Stimulated activated CD4-positive, alpha-beta T cell treated with anti-CD3 and anti-CD28 coated beads, Interleukin-4, amount 100 ng/mL, for 48 hours (primary cell): ENCODE data around the gene VPS39.

Experiments
- DNase-seq, 2 donors: peaks; one replicate each; pipeline ENCODE4 v3.0.0-alpha.2; 2020; ENCODE audit warnings: low read depth in 2 of 2

The VPS39 gene

DNA sequence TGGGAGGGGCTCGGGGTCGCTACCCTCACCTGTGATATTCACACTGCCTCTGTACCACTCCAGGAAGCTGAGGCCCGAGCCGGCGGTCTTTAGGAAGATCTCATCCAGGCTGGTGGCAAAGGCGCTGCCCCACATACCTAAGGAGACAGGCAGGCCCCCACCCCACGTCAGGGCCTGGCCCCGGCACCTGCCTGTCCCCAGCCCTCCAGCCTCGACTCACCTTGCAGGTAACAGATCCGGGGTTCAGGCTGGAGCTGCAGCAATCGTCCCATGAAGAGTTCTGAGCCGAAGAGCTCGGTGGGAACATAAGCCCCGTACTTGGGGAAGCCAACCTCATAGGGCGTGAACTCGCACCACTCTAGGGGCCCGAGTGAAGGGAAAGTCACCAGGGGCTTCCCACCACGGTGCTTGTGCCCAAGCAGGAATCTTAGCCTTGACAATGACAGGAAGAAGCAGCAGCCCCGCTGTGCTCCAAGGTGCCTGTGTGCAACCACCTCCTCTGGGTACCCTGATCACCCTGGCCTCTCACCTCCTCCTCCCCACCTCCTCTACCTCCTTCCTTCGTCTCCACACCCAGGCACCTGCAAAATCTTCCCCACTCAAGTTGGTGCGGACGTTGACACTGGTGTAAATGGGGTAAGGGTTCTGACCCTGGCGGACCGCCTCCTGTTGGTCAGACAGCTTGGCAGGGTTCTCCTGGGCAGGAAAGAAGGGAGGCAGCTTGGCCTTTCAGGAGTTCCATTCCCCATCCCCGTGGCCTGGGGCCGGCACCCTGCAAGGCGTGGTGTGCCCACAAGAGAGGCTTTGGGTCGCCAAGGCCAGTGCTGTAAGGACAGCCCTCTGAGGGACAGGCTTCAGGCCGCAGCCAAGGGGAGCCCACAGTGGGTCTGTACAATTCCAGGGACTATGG lies 62.3 kb downstream of the VPS39 start:
- no peak for DNase-seq

DNA sequence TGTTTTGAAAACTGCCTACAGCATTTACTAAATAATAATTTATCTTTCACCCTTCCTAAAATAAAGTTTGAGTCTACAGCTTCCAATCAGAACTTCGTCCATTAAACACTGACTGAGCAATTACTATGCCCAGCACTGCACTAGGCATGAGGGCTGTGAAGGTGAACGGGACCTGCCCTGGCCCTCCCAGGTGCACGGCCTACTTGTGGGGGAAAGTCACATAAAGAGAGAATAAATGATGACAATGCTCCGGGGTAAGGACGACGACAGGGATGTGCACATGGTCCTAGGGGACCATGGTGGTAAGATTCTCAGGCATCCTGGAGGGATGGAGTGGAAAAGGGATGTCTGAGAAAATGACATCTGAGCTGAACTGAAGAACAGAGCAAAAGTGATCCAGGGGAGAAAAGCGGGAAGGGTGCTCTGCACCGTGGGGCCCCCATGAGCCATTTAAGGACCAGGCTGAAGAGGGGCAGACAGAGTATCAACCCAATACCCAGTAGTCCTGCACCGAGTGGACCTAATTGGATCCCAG lies 63.2 kb downstream of the VPS39 start:
- DNase-seq = no peak

DNA sequence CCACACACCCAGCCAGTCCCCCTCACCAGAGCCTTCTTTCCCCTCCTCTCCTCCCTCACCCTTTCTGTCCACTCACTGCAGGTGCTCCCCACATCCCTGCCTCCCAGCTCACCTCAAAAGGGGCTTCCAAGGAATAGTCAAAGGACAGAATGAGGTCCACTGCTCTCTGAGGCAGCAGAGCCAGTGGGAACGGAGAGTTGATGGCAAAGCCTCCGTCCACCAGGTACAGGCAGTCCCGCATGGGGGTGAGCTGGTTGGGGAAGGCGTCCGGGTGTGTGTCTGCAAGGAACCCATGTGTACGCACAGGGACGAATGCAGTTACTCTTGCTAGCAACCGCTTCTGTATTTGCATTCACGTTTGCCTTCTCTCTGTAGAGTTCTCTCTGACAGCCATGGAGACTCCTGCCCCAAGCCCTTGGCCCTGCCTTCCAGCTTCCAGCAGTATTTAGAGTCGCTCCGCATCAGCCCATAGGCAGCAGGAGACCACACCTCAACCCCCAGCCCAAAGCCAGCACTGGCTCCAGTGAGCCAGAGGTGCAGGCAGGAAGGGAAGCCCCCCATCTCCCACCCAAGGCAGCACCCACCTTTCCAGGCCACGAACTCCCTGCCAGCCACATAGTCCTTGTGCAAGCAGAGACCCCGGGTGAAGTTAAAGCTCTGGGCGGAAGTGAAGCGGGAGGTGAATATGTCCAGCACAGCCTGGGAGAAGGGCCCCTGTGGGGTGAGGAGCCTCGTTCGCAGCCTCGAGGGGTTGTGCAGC lies 64.1 kb downstream of the VPS39 start:
- DNase-seq = no peak

DNA sequence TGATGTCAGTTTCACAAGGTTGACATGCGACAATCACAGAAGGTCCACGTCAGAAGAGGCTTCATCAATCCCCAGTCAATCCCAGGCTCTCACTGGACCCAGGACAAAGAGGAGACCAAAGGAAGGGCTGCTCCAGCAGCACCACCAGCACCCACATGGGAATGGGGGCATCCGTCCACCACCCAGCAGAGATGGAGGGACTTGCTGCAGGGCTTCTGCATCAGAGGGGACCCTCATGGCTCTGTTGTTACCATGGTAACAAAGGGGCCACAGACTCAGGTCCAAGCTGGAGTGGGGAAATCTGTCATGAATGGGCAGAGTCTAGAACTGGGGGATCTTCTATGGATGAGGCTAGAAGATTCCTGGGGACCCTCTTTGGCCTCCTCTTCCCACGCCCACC lies 64.7 kb downstream of the VPS39 start:
- DNase-seq = no peak

DNA sequence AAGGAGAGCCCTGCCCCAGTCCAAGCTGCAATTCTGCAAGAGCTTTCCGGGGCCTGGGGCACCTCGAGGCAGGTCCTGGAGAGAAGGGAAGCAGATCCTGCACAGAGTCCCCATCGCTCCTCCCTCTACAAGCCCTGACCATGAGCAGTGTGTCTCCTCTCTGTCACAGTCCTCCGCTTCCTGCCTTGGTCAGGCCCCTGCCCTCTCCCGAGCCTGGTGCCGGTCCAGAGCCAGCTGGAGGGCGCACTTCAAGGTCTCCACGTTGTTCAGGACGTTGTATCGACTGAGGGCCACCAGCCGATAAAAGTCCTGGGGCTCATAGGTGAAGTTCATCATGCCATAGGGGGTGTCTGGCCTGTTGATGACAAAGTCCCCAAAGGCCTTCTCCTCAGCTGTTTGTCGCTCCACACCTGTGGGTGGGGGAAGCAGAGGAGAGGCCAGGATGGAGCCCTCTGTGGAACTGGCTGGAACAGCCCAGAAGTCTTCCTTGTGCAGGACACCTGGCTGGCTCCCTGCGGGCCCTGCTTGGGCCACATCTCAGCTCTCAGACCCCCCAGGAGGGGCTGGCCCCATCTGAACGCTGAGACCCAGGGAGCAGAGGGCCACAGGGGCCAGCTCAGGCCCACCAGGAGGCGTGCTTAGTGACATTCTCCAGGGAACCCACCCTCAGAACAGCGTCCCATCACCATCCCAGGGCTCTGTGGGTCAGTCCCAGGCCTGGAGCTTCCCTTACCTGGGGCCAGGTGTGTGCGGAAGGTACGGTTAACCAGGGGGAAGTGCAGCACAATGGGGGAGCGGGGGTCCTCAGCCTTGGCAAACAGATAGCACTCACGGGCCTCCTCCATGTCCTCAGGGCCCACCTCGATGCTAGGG lies 66.1 kb downstream of the VPS39 start:
- DNase-seq = no peak

DNA sequence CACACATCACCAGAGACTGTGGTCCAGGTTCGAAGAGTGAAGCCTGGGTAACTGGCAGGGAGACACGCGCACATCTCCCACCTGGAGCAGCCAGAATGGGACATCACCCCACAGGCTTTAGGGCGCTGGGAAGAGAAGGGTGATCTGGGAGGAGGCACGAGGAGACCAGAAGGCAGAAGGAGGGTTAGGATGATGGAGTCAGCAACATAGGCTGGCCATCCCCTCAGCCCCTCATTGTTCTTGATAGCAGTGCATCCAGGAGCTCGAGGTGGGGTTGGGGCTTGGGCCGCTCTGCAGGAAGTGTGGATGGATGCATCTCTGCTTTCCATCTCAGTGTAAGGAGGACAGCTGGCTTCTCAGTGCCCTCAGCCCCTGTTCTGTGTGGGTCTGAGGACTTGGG lies 66.9 kb downstream of the VPS39 start:
- DNase-seq = no peak

DNA sequence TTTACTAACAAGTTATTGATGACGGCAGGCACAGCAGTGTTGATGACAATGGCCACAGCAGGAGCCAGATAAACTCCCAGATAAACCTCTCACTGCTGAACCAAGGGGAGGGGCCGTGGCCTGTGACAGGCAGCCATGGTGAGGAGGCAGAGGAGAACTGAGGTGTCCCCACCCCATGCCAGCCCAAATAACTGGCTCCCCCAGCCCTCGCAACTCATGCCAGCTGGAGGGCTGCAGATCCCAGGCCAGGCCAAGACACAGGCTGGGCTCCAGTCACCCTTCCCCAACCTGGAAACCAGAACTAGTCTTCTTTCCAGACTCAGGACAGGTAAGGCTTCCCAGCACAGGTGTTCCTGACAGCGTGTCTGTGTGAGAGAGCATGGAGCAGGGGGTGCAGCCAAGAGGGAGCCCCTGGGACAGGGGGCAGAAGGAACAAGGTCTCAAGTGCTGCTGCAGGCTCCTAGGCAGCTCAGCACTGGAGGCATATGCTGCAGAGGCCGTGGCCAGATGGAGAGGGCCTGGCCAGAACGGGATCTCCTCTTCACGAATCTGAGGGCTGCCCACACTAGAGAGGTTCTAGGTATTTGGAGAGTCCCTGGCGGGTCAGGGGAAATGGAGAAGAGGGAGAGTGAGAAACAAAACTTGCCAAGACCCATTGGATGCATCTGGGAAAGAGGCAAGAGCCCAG lies 67.6 kb downstream of the VPS39 start:
- no peak for DNase-seq

DNA sequence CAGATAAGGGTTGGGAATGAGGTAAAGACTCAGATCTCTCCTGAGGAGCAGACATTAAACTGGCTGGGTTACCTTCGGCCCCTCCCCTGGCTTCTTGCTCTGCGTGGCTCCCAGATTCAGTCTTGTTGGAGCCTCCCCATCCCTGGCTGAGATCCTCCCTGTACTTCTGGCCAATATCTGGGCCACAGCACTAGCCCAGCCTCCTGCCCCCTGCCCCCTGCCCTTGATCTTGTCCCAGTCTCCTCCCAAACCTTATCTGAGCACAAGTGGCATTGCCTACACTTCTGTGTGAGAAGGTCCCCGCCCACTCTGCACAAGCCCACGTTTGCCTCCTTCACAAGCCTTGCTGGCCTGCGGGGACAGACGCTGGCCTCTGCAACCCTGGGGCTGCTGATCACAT lies 68.5 kb downstream of the VPS39 start:
- no peak for DNase-seq

DNA sequence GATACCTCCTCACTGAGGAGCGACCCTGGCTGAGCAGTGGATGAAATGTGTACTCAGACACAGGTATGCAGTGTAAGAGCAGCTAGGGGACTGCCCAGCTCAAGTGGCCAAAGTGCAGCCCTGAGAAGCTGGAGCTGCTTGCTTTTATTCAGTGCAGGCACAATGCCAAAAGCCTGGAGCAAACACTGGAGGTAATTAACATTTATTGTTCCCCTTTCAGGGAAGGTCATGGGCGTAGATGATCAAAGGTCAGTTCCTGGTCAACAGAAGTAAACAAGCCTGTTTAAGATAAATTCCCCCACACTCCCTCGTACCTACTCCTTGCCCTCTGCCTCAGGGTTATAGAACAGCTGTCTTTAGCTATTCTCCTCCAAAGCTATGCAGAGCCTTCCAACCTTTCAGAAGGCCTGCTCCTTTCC lies 69.1 kb downstream of the VPS39 start:
- DNase-seq = no peak

DNA sequence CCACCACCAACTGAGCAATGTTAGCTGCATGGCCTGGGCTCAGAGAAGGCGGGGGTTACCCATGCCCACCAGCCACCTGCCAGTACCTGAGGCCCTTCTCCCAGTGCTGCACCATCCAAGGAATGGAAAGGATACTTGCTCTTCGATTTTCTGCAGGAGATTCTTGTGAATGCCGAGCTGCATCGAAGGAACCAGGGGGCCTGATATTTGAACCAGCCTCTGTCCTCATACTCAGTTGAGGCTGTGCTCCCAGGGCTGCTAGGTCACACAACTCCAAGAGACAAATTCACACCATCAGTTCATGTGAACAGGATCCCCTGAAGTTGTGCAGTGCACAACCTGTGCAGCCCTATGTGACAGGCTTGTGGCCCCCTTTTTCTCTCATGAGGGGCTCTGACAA lies 69.7 kb downstream of the VPS39 start:
- DNase-seq = no peak

DNA sequence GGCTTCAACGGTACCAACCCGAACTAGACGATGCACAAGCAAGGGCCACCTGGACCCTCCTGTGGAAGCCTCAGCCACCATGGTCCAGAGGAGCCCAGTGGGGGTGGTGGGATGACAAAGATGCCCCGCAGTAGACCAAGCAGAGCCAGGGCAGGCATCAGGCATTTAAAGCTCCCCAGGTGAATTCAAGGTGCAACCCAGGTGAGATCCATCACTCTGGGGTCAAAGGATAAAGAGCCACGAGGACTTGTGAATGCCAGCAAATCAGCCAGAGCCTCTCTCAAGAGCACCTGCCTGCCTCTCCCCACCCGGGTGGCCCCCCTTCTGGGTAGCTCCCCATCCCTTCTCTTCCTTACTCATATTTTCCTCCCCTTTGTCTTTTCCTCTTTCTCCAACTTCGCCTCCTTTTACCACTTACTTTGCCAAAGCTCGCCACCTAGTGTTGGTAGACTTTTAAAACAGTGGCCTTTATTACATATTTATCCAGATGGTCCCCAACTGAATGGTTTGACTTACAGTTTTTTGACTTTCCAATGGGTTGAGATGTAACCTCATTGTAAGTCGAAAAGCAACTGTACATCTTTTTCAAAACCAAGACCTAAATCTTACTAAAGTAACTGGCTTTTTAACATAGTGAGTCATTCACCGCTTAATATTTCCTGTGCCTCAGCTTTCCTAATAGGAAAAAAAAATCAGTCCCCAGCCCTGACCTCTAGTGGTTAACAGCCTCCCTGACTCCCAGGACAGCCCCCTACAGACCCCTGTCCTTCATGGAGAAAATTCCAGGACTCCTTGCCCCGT lies 70.4 kb downstream of the VPS39 start:
- DNase-seq = no peak

DNA sequence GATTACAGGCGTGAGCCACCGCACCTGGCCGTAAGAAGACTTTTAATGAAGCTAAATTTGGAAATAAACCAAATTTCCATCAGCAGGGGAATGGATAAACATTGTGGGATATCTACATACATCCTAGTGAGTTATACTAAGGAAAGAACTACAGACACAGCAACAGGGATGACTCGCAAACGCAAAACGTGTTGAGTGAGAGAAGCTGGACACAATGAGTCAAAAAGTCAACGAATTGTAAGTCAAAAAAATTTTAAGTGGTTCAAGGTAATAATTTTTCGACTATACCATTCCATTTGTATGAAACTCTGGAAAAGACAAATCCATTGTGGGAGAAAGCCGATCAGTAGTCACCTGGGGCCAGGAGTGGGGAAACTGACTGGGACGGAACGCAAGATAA lies 71.6 kb downstream of the VPS39 start:
- DNase-seq = no peak

DNA sequence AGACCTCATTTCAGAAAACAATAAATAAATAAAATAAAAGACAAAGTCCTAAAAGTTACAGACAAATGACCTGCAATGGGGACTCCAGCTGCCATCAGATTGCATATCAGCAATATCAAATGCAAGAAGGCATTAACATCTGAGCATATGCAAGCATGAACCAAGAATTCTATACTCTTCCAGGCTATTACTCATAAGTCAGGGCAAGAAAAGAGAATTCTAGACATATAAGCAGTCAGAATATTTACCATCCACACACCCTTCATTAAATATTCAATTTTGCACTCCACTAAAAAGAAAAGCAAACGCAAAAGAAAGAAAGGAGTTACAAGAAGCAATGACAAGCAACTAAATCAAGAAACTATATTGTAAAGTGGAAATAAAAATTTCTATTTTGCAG lies 72.8 kb downstream of the VPS39 start:
- DNase-seq = no peak

DNA sequence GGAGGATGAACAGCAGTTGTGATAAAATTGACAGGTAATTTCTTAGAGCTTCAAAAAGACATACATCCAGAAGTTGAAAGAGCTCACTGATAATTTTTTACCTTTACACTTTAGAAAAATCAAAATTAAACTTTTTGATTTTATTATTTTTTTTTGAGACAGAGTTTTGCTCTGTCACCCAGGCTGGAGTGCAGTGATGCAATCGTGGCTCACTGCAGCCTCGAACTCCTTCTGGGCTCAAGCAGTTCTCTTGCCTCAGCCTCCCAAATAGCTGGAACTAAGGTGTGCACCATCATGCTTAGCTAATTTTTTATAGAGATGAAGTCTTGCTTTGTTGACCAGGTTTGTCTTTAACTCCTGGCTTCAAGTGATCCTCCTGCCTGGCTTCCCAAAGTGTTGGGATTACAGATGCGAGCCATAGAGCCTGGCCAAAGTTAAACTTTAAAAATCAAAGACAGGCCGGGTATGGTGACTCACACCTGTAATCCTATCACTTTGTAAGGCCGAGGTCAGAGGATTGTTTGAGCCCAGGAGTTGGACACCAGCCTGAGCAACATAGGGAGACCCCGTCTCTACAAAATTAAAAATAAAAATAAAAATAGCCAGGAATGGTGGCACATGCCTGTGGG lies 73.4 kb downstream of the VPS39 start:
- DNase-seq = no peak

DNA sequence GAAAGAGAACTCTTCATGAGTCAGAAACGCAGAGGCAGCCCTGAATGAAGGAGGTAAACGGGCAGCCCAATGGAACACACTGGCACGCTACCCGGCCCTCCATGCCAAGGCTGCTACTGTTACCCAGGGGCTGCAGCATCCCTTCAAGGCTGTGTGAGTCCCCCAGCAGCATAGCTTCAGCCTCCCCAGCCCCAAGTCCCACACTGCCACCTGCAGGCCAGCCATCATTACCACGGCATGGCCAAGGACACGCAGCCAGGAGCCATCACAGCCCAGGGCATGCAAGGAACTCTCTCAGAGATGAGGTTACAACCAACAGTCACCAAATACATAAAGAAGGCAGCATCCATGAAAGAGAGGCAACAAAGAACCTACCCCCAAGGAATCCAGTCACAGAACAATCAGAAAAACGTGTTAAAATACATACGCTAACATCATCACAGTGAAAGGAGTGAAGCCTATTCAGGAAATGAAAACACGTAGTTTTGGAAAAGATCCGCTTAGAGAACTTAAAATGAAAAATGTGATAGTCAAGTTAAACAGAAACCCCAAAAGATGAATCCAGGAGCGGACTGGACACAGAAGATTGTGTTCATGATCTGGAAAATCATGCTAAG lies 74.1 kb downstream of the VPS39 start:
- peak; percentile 52 to 72 for DNase-seq

DNA sequence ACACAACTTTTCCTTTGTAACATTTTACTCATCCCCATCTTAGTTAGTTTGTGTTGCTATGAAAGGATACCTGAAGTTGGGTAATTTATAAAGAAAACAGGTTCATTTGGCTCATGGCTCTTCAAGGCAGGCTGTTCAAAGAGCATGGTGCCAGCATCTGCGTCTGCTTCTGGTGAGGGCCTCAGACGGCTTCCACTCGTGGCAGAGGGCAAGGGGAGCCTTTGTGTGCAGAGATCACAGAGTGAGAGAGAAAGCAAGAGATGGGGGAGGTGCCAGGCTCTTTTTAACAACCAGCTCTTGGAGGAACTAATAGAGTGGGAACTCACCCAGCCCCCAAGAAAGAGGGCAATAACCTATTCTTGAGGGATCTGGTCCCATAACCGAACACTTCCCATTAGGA lies 74.7 kb downstream of the VPS39 start:
- DNase-seq = no peak

DNA sequence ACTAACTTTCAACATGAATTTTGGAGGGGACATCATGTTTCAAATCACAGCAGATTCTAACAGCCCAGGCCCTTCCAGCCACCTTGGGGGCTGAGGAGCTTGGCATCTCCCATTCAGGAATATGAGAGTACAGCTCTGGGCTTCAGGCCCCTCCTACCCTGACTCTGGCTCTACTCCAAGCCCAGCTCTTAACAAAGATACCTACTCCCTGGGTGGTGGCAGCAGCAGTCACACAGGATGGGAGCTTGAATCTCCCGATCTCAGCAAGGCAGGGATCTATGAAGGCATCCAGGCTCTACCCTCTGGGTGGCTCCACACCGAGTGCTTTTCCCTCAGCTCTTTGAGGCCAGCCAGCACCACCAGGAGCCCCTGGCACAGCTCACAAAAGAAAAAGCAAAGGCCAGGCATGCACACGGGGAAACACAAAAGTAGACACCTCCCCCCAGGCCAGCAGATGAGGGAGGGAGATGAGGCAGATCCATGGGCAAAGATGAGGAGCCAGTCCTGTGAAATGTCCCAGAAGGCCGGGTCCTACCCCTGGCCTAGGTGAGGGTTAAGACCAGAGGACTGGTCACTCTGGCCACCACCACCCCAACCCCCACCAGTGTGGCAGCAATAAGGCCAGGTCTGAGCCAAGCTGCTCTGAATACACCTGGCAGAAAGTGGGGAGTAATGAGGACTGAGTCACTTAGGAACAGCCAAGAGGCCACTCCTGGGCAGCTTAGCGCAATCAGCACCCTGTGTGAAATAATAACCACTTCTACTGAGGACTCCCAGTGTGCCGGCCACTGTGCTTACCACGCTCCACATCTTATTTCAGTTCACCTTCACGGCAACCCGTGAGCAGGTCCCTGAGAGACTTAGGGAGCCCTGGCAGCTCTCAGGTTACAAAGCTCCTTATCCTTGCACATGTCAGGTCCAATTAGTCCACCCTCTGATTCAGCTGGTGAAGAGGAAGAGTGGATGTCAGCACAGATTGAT lies 76.0 kb downstream of the VPS39 start:
- DNase-seq = no peak

DNA sequence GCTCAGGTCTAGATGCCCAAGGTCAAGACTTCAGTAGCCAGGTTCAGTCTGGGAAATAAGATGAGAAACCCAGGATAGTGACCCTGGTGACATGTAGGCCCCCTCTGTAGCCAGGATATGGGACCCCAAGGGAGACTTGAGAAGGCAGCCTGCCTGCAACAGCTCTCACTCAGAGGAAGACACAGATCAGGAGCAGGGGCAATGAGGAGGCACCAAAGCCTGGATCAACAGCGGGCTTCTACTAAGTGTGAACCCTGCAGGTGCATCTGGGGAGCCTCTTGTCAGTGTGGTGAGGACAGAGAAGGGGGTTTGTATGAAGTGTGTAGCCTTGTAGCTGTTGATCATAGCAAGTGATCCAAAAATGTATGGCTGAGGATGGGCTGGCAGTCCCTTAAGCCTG lies 77.1 kb downstream of the VPS39 start:
- no peak for DNase-seq
